Caco-2 (cell line): ENCODE results near the gene ACOT11. TPM values are rescaled to one million over a fixed set of nuclear protein-coding genes. Genes with fewer than 3 reads are reported as not detected.

Experiments used
- BruUV-seq: library from RNA; stranded (reverse); fragments of 400-500 nt; replicated peaks from 2 replicates; lab custom pipeline; 2021; lab: Mats Ljungman, UMichigan
- CTCF ChIA-PET: fragments of 300-600 bp; sonication (Branson Sonifier 250); formaldehyde crosslinking; loops from one replicate; lab custom pipeline; 2022; ENCODE audit warnings: antibody characterized with exemption; lab: Charles Lee
- POLR2A ChIA-PET: fragments of 300-600 bp; sonication (Branson Sonifier 250); formaldehyde crosslinking; loops from one replicate; lab custom pipeline; 2022; ENCODE audit warnings: antibody characterized with exemption; lab: Charles Lee
- DNase-seq, 2 experiments: peaks; one replicate each; pipeline versions ENCODE4 v3.0.0 to v3.0.0-alpha.2; 2020 to 2022
- H3K27me3 ChIP-seq: replicated peaks from 2 replicates; pipeline ENCODE4 v1.6.0; 2011; ENCODE audit warnings: low read length; ENCODE audit not compliant: control insufficient read depth, insufficient read depth
- H3K36me3 ChIP-seq: 2 replicates; pipeline ENCODE4 v1.5.1; 2011; ENCODE audit warnings: low read length; ENCODE audit not compliant: control insufficient read depth, insufficient read depth
- H3K4me1 ChIP-seq: fragments of 250-450 bp; sonication (Bioruptor Pico); 2 replicates; pipeline ENCODE4 v1.5.1; 2020; ENCODE audit warnings: mild to moderate bottlenecking
- H3K4me3 ChIP-seq: 2 replicates; pipeline ENCODE4 v1.5.1; 2011; ENCODE audit warnings: low read depth, mild to moderate bottlenecking, control low read depth, low read length
- H3K9me3 ChIP-seq: fragments of 250-450 bp; sonication (Bioruptor Pico); 2 replicates; pipeline ENCODE4 v1.5.1; 2020; ENCODE audit warnings: mild to moderate bottlenecking, moderate library complexity
- H3K27ac Mint-ChIP-seq: one replicate; pipeline ENCODE4 v1.8.0; 2022; ENCODE audit warnings: mixed read lengths; ENCODE audit not compliant: unreplicated experiment
- H3K27me3 Mint-ChIP-seq: one replicate; pipeline ENCODE4 v1.8.0; 2022; ENCODE audit warnings: mixed read lengths; ENCODE audit not compliant: insufficient read depth, unreplicated experiment
- H3K36me3 Mint-ChIP-seq: one replicate; pipeline ENCODE4 v1.8.0; 2022; ENCODE audit warnings: mild to moderate bottlenecking, mixed read lengths; ENCODE audit not compliant: insufficient read depth, unreplicated experiment
- H3K4me1 Mint-ChIP-seq: one replicate; pipeline ENCODE4 v1.8.0; 2022; ENCODE audit warnings: low read depth, mixed read lengths; ENCODE audit not compliant: unreplicated experiment
- H3K4me3 Mint-ChIP-seq: one replicate; pipeline ENCODE4 v1.8.0; 2022; ENCODE audit warnings: mild to moderate bottlenecking, moderate library complexity, mixed read lengths; ENCODE audit not compliant: unreplicated experiment
- H3K9me3 Mint-ChIP-seq: one replicate; pipeline ENCODE4 v1.8.0; 2022; ENCODE audit warnings: mixed read lengths; ENCODE audit not compliant: unreplicated experiment
- intact Hi-C: fragments of 100-400 bp; cut with micrococcal nuclease; formaldehyde crosslinking; loops from one replicate; pipeline ENCODE4 v1.10.0; 2022; ENCODE audit not compliant: unreplicated experiment
- total RNA-seq: library from RNA; stranded (reverse); gene quantifications from 2 replicates; pipeline ENCODE4 v1.2.3, GENCODE V29; 2022
- TF ChIP-seq, protein P1 (sequence below), 2 experiments: fragments of 200-600 bp in 1 of 2; IDR thresholded peaks; 1 replicate in 1 of 2; 2 replicates in 1 of 2; pipeline versions ENCODE4 v1.5.1 to v1.8.0; 2011 to 2022; ENCODE audit warnings: antibody characterized with exemption in 1 of 2, control low read depth in 1 of 2, inconsistent platforms in 1 of 2, low read depth in 1 of 2, low read length in 1 of 2, mild to moderate bottlenecking in 1 of 2, moderate library complexity in 1 of 2; ENCODE audit not compliant: insufficient read depth in 1 of 2, severe bottlenecking in 1 of 2, unreplicated experiment in 1 of 2

The ACOT11 gene
- total RNA-seq, 1 experiment from 2014 or later = 4.1 TPM

GRCh38 chr1:54607821-54608565 lies 60.0 kb downstream of the ACOT11 start:
- Mint-ChIP-seq H3K4me3 (no peak overlapping the region), H3K4me1 (no peaks in the 10 kb centered on the region), H3K27me3 (no peaks in the 10 kb centered on the region), H3K9me3 (no peaks in the 10 kb centered on the region), H3K27ac (no peak overlapping the region), H3K36me3 (peaks cover 5% of the 10 kb centered on the region)
- Histone ChIP-seq H3K4me3 (no peak overlapping the region), H3K4me1 (no peaks in the 10 kb centered on the region), H3K27me3 (no peaks in the 10 kb centered on the region), H3K9me3 (no peaks in the 10 kb centered on the region), H3K36me3 (no peaks in the 10 kb centered on the region)
- no peak for DNase-seq
- BruUV-seq = no TSS peak
- CTCF ChIA-PET = no interaction called here
- intact Hi-C loops = no loop called here
- TF ChIP-seq, protein P1, sequence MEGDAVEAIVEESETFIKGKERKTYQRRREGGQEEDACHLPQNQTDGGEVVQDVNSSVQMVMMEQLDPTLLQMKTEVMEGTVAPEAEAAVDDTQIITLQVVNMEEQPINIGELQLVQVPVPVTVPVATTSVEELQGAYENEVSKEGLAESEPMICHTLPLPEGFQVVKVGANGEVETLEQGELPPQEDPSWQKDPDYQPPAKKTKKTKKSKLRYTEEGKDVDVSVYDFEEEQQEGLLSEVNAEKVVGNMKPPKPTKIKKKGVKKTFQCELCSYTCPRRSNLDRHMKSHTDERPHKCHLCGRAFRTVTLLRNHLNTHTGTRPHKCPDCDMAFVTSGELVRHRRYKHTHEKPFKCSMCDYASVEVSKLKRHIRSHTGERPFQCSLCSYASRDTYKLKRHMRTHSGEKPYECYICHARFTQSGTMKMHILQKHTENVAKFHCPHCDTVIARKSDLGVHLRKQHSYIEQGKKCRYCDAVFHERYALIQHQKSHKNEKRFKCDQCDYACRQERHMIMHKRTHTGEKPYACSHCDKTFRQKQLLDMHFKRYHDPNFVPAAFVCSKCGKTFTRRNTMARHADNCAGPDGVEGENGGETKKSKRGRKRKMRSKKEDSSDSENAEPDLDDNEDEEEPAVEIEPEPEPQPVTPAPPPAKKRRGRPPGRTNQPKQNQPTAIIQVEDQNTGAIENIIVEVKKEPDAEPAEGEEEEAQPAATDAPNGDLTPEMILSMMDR (IDR thresholded peaks at IDR 0.05; ENCODE audit: insufficient read depth in 1 of 2, low read depth in 1 of 2, low read length in 1 of 2, severe bottlenecking in 1 of 2, unreplicated experiment in 1 of 2) = no peak
- POLR2A ChIA-PET = no interaction called here

DNA sequence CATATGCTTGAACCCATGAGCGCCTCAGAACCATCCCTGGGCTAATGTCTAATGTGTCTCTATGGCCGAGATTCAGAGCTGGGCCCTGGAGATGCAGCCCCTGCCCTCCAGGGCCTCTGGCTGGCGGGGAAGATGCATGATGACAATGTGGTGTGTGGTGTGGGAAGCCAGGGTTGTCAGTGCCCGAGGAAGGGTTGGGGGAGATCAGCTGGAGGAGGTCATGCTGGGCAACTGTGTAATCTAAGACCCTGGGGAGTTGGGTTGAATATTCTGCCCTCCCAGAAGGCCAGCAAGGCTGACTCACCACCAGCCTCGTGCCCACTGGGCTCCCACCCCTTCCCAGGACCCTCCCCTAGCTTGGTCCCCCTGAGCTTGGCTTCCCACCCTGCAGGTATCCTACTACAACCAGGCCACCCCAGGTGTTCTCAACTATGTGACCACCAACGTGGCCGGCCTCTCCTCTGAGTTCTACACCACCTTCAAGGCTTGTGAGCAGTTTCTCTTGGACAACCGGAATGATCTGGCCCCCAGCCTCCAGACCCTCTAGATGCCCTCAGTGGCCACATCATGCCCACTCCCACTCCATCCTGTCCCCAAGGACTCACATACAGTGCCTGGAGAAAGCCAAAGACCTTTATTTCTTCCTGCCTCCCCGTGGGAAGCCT lies 60.7 kb downstream of the ACOT11 start:
- H3K9me3 Mint-ChIP-seq = no peaks in the 10 kb centered on the region
- no TSS peak for BruUV-seq
- no peaks in the 10 kb centered on the region for H3K9me3 ChIP-seq
- no peaks in the 10 kb centered on the region for H3K27me3 Mint-ChIP-seq
- no peak overlapping the region for H3K27ac Mint-ChIP-seq
- ChIA-PET CTCF (no interaction called here), POLR2A (no interaction called here)
- no peaks in the 10 kb centered on the region for H3K27me3 ChIP-seq
- H3K4me3 ChIP-seq = no peak overlapping the region
- TF ChIP-seq, protein P1 (IDR thresholded peaks at IDR 0.05; ENCODE audit: insufficient read depth in 1 of 2, low read depth in 1 of 2, low read length in 1 of 2, severe bottlenecking in 1 of 2, unreplicated experiment in 1 of 2) = no peak
- H3K36me3 ChIP-seq = no peaks in the 10 kb centered on the region
- no peak overlapping the region for H3K4me3 Mint-ChIP-seq
- DNase-seq = no peak
- H3K4me1 Mint-ChIP-seq = no peaks in the 10 kb centered on the region
- no peaks in the 10 kb centered on the region; the same call in 1 of the 2 replicates for H3K4me1 ChIP-seq
- H3K36me3 Mint-ChIP-seq = peaks cover 5% of the 10 kb centered on the region
- intact Hi-C loops = no loop called here

- H3K4me1 ChIP-seq = peaks cover 7% of the 10 kb centered on the region
- Mint-ChIP-seq H3K4me3 (no peak overlapping the region), H3K27ac (no peak overlapping the region), H3K9me3 (no peaks in the 10 kb centered on the region), H3K4me1 (peaks cover 6% of the 10 kb centered on the region), H3K36me3 (peaks cover 4% of the 10 kb centered on the region), H3K27me3 (no peaks in the 10 kb centered on the region)
- no peak overlapping the region for H3K4me3 ChIP-seq
- TF ChIP-seq, protein P1 (IDR thresholded peaks at IDR 0.05; ENCODE audit: insufficient read depth in 1 of 2, low read depth in 1 of 2, low read length in 1 of 2, severe bottlenecking in 1 of 2, unreplicated experiment in 1 of 2) = no peak
- intact Hi-C loops = no loop called here
- DNase-seq = no peak
- H3K36me3 ChIP-seq = no peaks in the 10 kb centered on the region
- no peaks in the 10 kb centered on the region for H3K9me3 ChIP-seq
- ChIA-PET POLR2A (interaction anchor here (0.6 kb wide), 1 partner anchor 392 kb away, joined by 5 read pairs; no protein-coding TSS in a partner anchor), CTCF (no interaction called here)
- BruUV-seq = no TSS peak
- H3K27me3 ChIP-seq = no peaks in the 10 kb centered on the region
Observed at GRCh38 chr1:54609301-54609921, 61.4 kb downstream of the ACOT11 start.
